CD4-positive, alpha-beta memory T cell (primary cell): ENCODE measurements around the gene PRRC1. TPM values are rescaled to one million over a fixed set of nuclear protein-coding genes. Genes with fewer than 3 reads are reported as not detected.

Source experiments
- CTCF ChIA-PET: fragments of 350-600 bp; sonication (Branson Sonifier 250); formaldehyde crosslinking; loops from one replicate; lab custom pipeline; 2021; ENCODE audit warnings: inconsistent platforms; ENCODE audit not compliant: partially characterized antibody; lab: Charles Lee
- POLR2A ChIA-PET: fragments of 350-600 bp; sonication (Branson Sonifier 250); formaldehyde crosslinking; loops from one replicate; lab custom pipeline; 2021; ENCODE audit not compliant: partially characterized antibody; lab: Charles Lee
- DNase-seq, 5 donors: peaks; one replicate each; pipeline versions ENCODE4 v3.0.0 to v3.0.0-alpha.2; 2020 to 2022; ENCODE audit warnings: mixed read lengths in 1 of 5
- H3K27ac ChIP-seq: one replicate; pipeline ENCODE4 v1.7.0; 2013; ENCODE audit warnings: low read depth, low read length
- H3K27me3 ChIP-seq: 2 replicates; pipeline ENCODE4 v1.7.0; 2013; ENCODE audit warnings: mild to moderate bottlenecking, low read length, moderate library complexity; ENCODE audit not compliant: insufficient read depth
- H3K36me3 ChIP-seq: 2 replicates; pipeline ENCODE4 v1.7.0; 2013; ENCODE audit warnings: mild to moderate bottlenecking, low read length, moderate library complexity; ENCODE audit not compliant: insufficient read depth
- H3K4me1 ChIP-seq: 2 replicates; pipeline ENCODE4 v1.7.0; 2013; ENCODE audit warnings: mild to moderate bottlenecking, low read length, moderate library complexity; ENCODE audit not compliant: insufficient read depth
- H3K4me3 ChIP-seq, 2 donors: one replicate each; pipeline ENCODE4 v1.7.0; 2013; ENCODE audit warnings: low read length in 2 of 2, mild to moderate bottlenecking in 1 of 2
- H3K9me3 ChIP-seq, 2 donors: one replicate each; pipeline ENCODE4 v1.7.0; 2013; ENCODE audit warnings: low read length in 2 of 2, control low read depth in 1 of 2; ENCODE audit not compliant: control insufficient read depth in 1 of 2
- H3K27ac Mint-ChIP-seq, 7 donors: one replicate each; pipeline ENCODE4 v1.8.0; 2020 to 2021; ENCODE audit warnings: mixed read lengths in 7 of 7, mild to moderate bottlenecking in 6 of 7, inconsistent platforms in 3 of 7, moderate library complexity in 3 of 7
- H3K27me3 Mint-ChIP-seq, 2 donors: one replicate each; pipeline ENCODE4 v1.8.0; 2020 to 2021; ENCODE audit warnings: mixed read lengths in 2 of 2
- H3K36me3 Mint-ChIP-seq, 2 donors: one replicate each; pipeline ENCODE4 v1.8.0; 2020 to 2021; ENCODE audit warnings: mixed read lengths in 2 of 2, inconsistent platforms in 1 of 2, mild to moderate bottlenecking in 1 of 2
- H3K4me1 Mint-ChIP-seq, 4 donors: one replicate each; pipeline ENCODE4 v1.8.0; 2020 to 2021; ENCODE audit warnings: mixed read lengths in 4 of 4, mild to moderate bottlenecking in 1 of 4
- H3K4me3 Mint-ChIP-seq, 8 donors: one replicate each; pipeline ENCODE4 v1.8.0; 2020 to 2021; ENCODE audit warnings: mixed read lengths in 8 of 8, mild to moderate bottlenecking in 7 of 8, moderate library complexity in 6 of 8, inconsistent platforms in 3 of 8
- H3K9me3 Mint-ChIP-seq, 8 donors: one replicate each; pipeline ENCODE4 v1.8.0; 2020 to 2021; ENCODE audit warnings: mixed read lengths in 8 of 8, mild to moderate bottlenecking in 5 of 8, inconsistent platforms in 3 of 8, moderate library complexity in 1 of 8
- intact Hi-C: fragments of 100-400 bp; cut with micrococcal nuclease; formaldehyde crosslinking; loops from one replicate; pipeline ENCODE4 v1.15.1; 2023
- polyA plus RNA-seq, 2 donors: library from polyadenylated mRNA; unstranded; fragments of 300-500 nt; fragmentation: Illumina TruSeq; gene quantifications; one replicate each; pipeline ENCODE4 v1.2.3, GENCODE V29; 2021
- total RNA-seq, 2 experiments: library from RNA; stranded (reverse); gene quantifications; one replicate each; pipeline ENCODE4 v1.2.3, GENCODE V29; 2021

Gene PRRC1
- total and polyA plus RNA-seq, 4 experiments from 2014 or later = 38.7 to 59.9 (median 50.0) TPM

GRCh38 chr5:127505905-127506304, 11.5 kb upstream of the PRRC1 start:
- Mint-ChIP-seq H3K9me3 (no peaks in the 10 kb centered on the region), H3K27ac (no peak overlapping the region), H3K36me3 (no peaks in the 10 kb centered on the region), H3K27me3 (peaks cover 3 to 6% of the 10 kb centered on the region in 2 donors), H3K4me1 (no peaks in the 10 kb centered on the region), H3K4me3 (no peak overlapping the region)
- Histone ChIP-seq H3K4me1 (no peaks in the 10 kb centered on the region), H3K27ac (no peak overlapping the region), H3K4me3 (no peak overlapping the region), H3K36me3 (no peaks in the 10 kb centered on the region), H3K9me3 (no peaks in the 10 kb centered on the region), H3K27me3 (no peaks in the 10 kb centered on the region)
- no peak for DNase-seq
- POLR2A ChIA-PET = interaction anchor here (2.2 kb wide), 1 partner anchor 12 kb away, joined by 6 read pairs; the partner anchor contains the start of gene PRRC1
- intact Hi-C loops = no loop called here
- CTCF ChIA-PET = interaction anchor here (1.0 kb wide), 1 partner anchor 12 kb away, joined by 4 read pairs; the partner anchor contains the start of gene PRRC1

GRCh38 chr5:127506616-127507015, 10.8 kb upstream of the PRRC1 start:
- Mint-ChIP-seq H3K36me3 (no peaks in the 10 kb centered on the region), H3K27me3 (peaks cover 5 to 13% of the 10 kb centered on the region in 2 donors), H3K4me1 (no peaks in the 10 kb centered on the region), H3K4me3 (no peak overlapping the region), H3K27ac (peak overlapping the region in 1 of 7 donors; percentile 61), H3K9me3 (no peaks in the 10 kb centered on the region)
- POLR2A ChIA-PET = interaction anchor here (2.2 kb wide), 1 partner anchor 11 kb away, joined by 6 read pairs; the partner anchor contains the start of gene PRRC1
- CTCF ChIA-PET = interaction anchor here (0.8 to 1.0 kb wide), 2 partner anchors 11 to 15 kb away, joined by 3 to 4 read pairs; partner anchors contain the start of gene PRRC1
- no peak overlapping the region for H3K4me3 ChIP-seq
- H3K27ac ChIP-seq = no peak overlapping the region
- intact Hi-C loops = no loop called here
- no peaks in the 10 kb centered on the region for H3K27me3 ChIP-seq
- H3K9me3 ChIP-seq = no peaks in the 10 kb centered on the region
- no peaks in the 10 kb centered on the region for H3K4me1 ChIP-seq
- H3K36me3 ChIP-seq = no peaks in the 10 kb centered on the region
- DNase-seq = no peak

- Mint-ChIP-seq H3K9me3 (no peaks in the 10 kb centered on the region), H3K27me3 (peaks cover 12 to 23% of the 10 kb centered on the region in 2 donors), H3K27ac (no peak overlapping the region), H3K4me1 (no peaks in the 10 kb centered on the region), H3K4me3 (no peak overlapping the region), H3K36me3 (no peaks in the 10 kb centered on the region)
- Histone ChIP-seq H3K27ac (no peak overlapping the region), H3K9me3 (no peaks in the 10 kb centered on the region), H3K4me3 (no peak overlapping the region), H3K27me3 (peaks cover 6% of the 10 kb centered on the region), H3K4me1 (no peaks in the 10 kb centered on the region), H3K36me3 (no peaks in the 10 kb centered on the region)
- POLR2A ChIA-PET = no interaction called here
- intact Hi-C loops = no loop called here
- CTCF ChIA-PET = no interaction called here
- no peak for DNase-seq
Observed at GRCh38 chr5:127508644-127509373, 8.6 kb upstream of the PRRC1 start.

- POLR2A ChIA-PET = interaction anchor here (0.7 kb wide), 1 partner anchor 570 kb away, joined by 3 read pairs; the partner anchor contains the start of gene SLC12A2
- peaks cover 15 to 20% of the 10 kb centered on the region in 2 donors for H3K27me3 Mint-ChIP-seq
Observed at GRCh38 chr5:127513408-127513970, 4.0 kb upstream of the PRRC1 start.

GRCh38 chr5:127514816-127515215, 2.6 kb upstream of the PRRC1 start:
- Mint-ChIP-seq H3K36me3 (peaks cover 6 to 9% of the 10 kb centered on the region in 2 donors), H3K4me3 (peak overlapping the region in 2 of 8 donors; percentile 5 to 14), H3K27me3 (peaks cover 15 to 18% of the 10 kb centered on the region in 2 donors), H3K4me1 (peaks cover 13 to 23% (median 19%) of the 10 kb centered on the region in 4 donors), H3K9me3 (peaks cover 0 to 1% (median 0%) of the 10 kb centered on the region in 8 donors), H3K27ac (no peak overlapping the region)
- ChIA-PET CTCF (interaction anchor here (1.6 kb wide), 1 partner anchor 22 kb away, joined by 6 read pairs; no protein-coding TSS in a partner anchor), POLR2A (no interaction called here)
- no peak overlapping the region for H3K27ac ChIP-seq
- peaks cover 22% of the 10 kb centered on the region for H3K4me1 ChIP-seq
- H3K36me3 ChIP-seq = no peaks in the 10 kb centered on the region
- no peaks in the 10 kb centered on the region for H3K9me3 ChIP-seq
- intact Hi-C loops = loop anchor here (5.0 to 10.0 kb wide), 2 partner anchors 1090 to 1577 kb away; partner anchors contain the start of genes GRAMD2B and ISOC1
- no peak for DNase-seq
- peaks cover 6% of the 10 kb centered on the region for H3K27me3 ChIP-seq
- no peak overlapping the region for H3K4me3 ChIP-seq

More at GRCh38 chr5:127513408-127513970, 4.0 kb upstream of the PRRC1 start:
- CTCF ChIA-PET = interaction anchor here (0.8 to 1.6 kb wide), 3 partner anchors 21 to 22 kb away, joined by 3 to 6 read pairs (median 5); no protein-coding TSS in a partner anchor
- Histone ChIP-seq H3K36me3 (no peaks in the 10 kb centered on the region), H3K27me3 (peaks cover 6% of the 10 kb centered on the region), H3K4me3 (no peak overlapping the region), H3K4me1 (peaks cover 9% of the 10 kb centered on the region), H3K27ac (no peak overlapping the region), H3K9me3 (no peaks in the 10 kb centered on the region)
- Mint-ChIP-seq H3K4me1 (peaks cover 4 to 10% (median 7%) of the 10 kb centered on the region in 4 donors), H3K27ac (no peak overlapping the region), H3K36me3 (peaks cover 0 to 6% of the 10 kb centered on the region in 2 donors), H3K9me3 (no peaks in the 10 kb centered on the region), H3K4me3 (no peak overlapping the region)
- intact Hi-C loops = loop anchor here (10.0 kb wide), 1 partner anchor 1089 kb away; the partner anchor contains the start of gene GRAMD2B
- DNase-seq = no peak

- POLR2A ChIA-PET = no interaction called here
- Mint-ChIP-seq H3K4me1 (peaks cover 19 to 34% (median 27%) of the 10 kb centered on the region in 4 donors), H3K9me3 (peaks cover 0 to 6% (median under 1%) of the 10 kb centered on the region in 8 donors), H3K27ac (no peak overlapping the region), H3K36me3 (peaks cover 14% of the 10 kb centered on the region in 2 donors), H3K27me3 (peaks cover 15 to 17% of the 10 kb centered on the region in 2 donors), H3K4me3 (peak overlapping the region in 3 of 8 donors; percentile 16 to 50 (median 30))
- H3K27me3 ChIP-seq = peaks cover 6% of the 10 kb centered on the region
- intact Hi-C loops = loop anchor here (2.0 to 10.0 kb wide), 3 partner anchors 739 to 1576 kb away; partner anchors contain the start of genes GRAMD2B, ISOC1 and LMNB1
- no peaks in the 10 kb centered on the region for H3K36me3 ChIP-seq
- H3K27ac ChIP-seq = no peak overlapping the region
- no peaks in the 10 kb centered on the region for H3K9me3 ChIP-seq
- CTCF ChIA-PET = no interaction called here
- no peak for DNase-seq
- H3K4me3 ChIP-seq = no peak overlapping the region
- peaks cover 23% of the 10 kb centered on the region for H3K4me1 ChIP-seq
Observed at GRCh38 chr5:127515693-127516440, 1.6 kb upstream of the PRRC1 start.
